ENCODE data around the gene NANOS1.

Gene NANOS1

GRCh38 chr10:119029613-119030420 is at the start of gene NANOS1:
Gene NANOS1, plus strand, starts transcription at chr10:119029714. Its CDS starts 88 bp downstream, at chr10:119029802.
- DNase-seq = no peak

GRCh38 chr10:118980135-118980865 is 49.2 kb upstream of the NANOS1 start:
- no peak for DNase-seq

- no peak for DNase-seq
These were observed 48.6 kb upstream of the NANOS1 start for GRCh38 chr10:118980870-118981269.

GRCh38 chr10:118981946-118982345 is 47.6 kb upstream of the NANOS1 start:
- DNase-seq = no peak

GRCh38 chr10:118982366-118982765 is 47.1 kb upstream of the NANOS1 start:
- DNase-seq = no peak

GRCh38 chr10:118983263-118983662 is 46.3 kb upstream of the NANOS1 start:
- DNase-seq = peak; percentile 22

- no peak for DNase-seq
These were observed 43.9 kb upstream of the NANOS1 start for GRCh38 chr10:118985576-118985975.

GRCh38 chr10:118986815-118987790 is 42.4 kb upstream of the NANOS1 start:
- no peak for DNase-seq

GRCh38 chr10:118990326-118990725 is 39.2 kb upstream of the NANOS1 start:
- peak; percentile 3 for DNase-seq

GRCh38 chr10:118992496-118992895 is 37.0 kb upstream of the NANOS1 start:
- no peak for DNase-seq

GRCh38 chr10:118993214-118993613 is 36.3 kb upstream of the NANOS1 start:
- no peak for DNase-seq

- no peak for DNase-seq
These were observed 35.2 kb upstream of the NANOS1 start for GRCh38 chr10:118994321-118994720.

- DNase-seq = no peak
These were observed 33.8 kb upstream of the NANOS1 start for GRCh38 chr10:118995739-118996138.

GRCh38 chr10:118997379-118997778 is 32.1 kb upstream of the NANOS1 start:
- DNase-seq = no peak

- DNase-seq = no peak
These were observed 31.3 kb upstream of the NANOS1 start for GRCh38 chr10:118998183-118998582.

GRCh38 chr10:119001717-119002500 is 27.6 kb upstream of the NANOS1 start:
- no peak for DNase-seq

- DNase-seq = no peak
These were observed 25.8 kb upstream of the NANOS1 start for GRCh38 chr10:119003572-119004289.

- no peak for DNase-seq
These were observed 24.0 kb upstream of the NANOS1 start for GRCh38 chr10:119005362-119006043.

- no peak for DNase-seq
These were observed 22.9 kb upstream of the NANOS1 start for GRCh38 chr10:119006451-119007210.

GRCh38 chr10:119007211-119007574 is 22.3 kb upstream of the NANOS1 start:
- DNase-seq = no peak

All from NCI-H2081 treated with DMSO at 0.1 percent for 48 hours (cell line).